HG03097 (cell line): ENCODE measurements around the gene RCBTB2.
A peak's percentile ranks its signal among the peaks of the same experiment; 100 is the strongest.
"Not testable (repeated sequence)": the region's sequence is repeated elsewhere in the genome, so short reads cannot be mapped to it uniquely, and the experiment has no call there.

Source experiments
- ATAC-seq: cut with Tn5 transposase; IDR thresholded peaks from one replicate; pipeline ENCODE4 v1.9.1; 2021; ENCODE audit not compliant: unreplicated experiment, low FRiP score

Gene RCBTB2

DNA sequence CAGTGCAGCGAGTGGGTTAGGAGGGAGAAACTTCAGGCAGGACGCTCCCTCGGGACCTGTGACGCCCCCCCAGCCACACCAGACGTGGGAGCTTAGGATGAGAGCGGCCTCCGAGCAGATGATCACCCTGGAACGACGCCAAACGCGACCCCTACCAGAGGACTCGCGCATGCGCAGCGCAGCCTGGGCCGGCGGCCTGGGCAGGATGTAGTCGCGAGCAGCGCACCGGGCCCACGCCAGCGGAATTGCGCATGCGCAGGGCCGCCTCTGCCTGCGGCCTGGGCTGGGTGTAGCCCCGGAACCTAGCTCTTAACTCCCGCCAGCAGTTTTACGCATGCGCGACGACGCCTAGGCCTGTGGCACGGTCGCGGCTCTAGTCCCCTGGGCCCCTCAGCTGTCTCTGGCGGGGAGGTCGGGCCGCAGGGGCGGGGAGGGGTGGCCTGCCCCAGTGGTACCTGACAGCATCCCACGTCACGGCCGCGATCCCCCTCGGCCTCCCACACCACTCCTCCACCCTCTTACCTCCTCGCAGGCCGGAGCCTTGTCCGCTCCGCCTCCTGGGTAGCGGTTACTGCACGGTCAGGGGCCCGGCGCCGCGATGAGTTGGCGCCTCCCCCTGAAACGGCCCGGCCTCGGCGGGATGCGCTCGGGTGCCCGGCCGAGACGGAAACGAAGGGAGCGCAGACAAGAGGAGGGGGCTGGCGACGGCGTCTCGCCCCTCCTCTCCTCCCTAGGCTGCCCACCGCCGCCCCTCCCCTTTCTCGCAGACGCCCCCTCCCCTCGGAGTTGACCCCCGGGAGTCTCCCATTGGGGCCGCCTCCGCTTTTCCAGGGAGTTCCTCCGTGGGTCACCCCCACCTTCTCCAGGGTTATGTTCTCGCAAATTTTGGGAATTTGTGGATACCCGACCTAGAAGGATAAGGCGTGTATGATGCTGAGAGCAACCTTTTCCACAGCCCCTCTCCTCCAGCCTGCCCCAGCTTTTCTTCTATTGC, at the start of gene RCBTB2:
Gene RCBTB2, minus strand, starts transcription at position 575 of the 994 bp plus-strand sequence. CDS start 11,141 bp downstream, outside the sequence.
- peak; percentile 79 for ATAC-seq

DNA sequence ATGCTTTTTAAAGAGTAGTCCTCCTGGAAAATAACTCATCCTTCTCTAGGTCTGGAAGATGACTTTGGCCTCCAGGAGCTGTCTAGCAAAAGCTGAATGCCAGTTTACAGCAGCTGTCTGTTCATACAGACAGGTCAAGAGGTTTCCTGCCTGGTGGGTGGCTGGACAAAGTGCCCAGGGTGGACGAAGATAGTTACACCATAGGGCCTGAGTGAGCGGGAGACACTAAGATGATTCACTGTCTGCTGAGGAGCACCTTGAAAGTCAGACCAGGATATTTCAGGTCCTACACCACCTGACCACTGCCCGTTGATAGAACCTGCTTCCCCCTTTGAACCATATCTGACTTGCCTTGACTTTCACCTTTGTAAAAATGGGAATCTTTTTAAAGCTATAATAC, 49.2 kb upstream of the RCBTB2 start:
- ATAC-seq = no peak

DNA sequence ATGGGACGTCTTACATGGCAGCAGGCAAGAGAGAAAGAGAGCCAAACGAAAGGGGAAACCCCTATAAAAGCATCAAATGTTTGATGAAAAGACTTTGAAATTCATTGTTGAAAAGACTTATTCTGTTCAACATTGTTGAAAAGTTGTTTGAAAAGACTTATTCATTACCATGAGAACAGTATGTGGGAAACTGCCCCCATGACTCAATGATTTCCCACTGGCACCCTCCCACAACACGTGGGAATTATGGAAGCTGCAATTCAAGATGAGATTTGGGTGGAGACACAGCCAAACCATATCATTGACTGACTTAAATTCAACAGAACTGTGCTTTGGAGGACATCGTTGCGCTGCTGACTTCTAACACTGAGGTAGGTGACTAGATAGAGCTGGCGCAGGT, 48.0 kb upstream of the RCBTB2 start:
- no peak for ATAC-seq

DNA sequence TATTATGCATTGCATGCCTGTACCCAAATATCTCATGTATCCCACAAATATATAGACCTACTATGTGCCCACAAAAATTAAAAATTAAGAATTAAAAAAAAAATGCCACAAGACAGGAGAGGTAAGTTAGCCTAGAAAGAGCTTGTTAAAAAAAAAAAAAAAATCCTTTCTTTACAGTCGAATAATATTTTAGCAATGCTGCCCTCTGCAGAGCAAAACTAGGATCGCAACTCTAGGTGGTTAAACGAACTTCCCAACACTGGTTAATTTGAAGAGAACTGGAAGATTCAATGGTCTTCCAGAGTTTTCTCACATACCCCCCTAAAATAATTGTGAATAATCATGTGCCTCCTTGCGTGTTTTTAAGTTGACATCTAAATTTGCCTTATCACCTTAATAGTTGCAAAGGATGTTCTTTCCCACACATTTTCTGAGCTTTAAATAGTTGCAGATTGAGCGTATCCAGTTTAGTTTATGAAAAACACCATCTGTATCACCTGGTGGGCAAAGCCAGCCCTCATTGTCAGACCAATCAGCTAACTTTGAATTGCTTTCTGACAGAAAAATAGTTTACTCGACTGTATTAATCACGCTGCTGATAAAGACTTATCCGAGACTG, 47.4 kb upstream of the RCBTB2 start:
- no peak for ATAC-seq

- ATAC-seq = not testable (repeated sequence)
These were observed 47.0 kb upstream of the RCBTB2 start for GRCh38 chr13:48579919-48580180.

- peak; percentile 61 for ATAC-seq
These were observed 46.5 kb upstream of the RCBTB2 start for GRCh38 chr13:48579165-48579918.

- ATAC-seq = peak; percentile 32
These were observed 45.8 kb upstream of the RCBTB2 start for GRCh38 chr13:48578516-48579164.

DNA sequence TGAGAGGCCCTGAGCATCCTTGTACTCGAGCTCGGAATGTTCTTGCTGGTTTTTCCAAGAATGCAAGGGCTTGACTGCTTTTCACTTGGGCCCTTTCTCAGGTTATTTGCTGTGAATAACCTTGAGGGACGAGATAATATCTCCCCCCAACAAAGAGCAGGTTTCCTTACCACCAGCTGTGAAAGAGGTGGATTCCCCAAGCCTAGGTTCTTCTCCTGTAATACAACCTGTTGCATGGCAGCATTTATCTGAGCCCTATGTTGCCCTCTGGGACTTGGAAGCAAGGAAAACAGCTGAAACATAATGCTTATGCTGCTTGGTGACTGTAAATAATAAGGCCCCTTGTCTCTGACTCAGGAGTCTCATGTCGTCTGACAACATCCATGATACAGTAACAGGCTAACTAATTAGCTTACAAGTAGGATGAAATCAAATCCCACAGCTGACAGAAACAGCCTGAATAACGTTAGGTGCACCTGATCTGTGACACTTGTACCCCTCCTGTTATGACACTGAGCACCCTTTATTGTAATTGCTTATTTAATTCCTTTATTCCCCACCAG, 43.6 kb upstream of the RCBTB2 start:
- ATAC-seq = no peak

GRCh38 chr13:48575031-48575430, 42.2 kb upstream of the RCBTB2 start:
- no peak for ATAC-seq

GRCh38 chr13:48574041-48574796, 41.3 kb upstream of the RCBTB2 start:
- no peak for ATAC-seq

DNA sequence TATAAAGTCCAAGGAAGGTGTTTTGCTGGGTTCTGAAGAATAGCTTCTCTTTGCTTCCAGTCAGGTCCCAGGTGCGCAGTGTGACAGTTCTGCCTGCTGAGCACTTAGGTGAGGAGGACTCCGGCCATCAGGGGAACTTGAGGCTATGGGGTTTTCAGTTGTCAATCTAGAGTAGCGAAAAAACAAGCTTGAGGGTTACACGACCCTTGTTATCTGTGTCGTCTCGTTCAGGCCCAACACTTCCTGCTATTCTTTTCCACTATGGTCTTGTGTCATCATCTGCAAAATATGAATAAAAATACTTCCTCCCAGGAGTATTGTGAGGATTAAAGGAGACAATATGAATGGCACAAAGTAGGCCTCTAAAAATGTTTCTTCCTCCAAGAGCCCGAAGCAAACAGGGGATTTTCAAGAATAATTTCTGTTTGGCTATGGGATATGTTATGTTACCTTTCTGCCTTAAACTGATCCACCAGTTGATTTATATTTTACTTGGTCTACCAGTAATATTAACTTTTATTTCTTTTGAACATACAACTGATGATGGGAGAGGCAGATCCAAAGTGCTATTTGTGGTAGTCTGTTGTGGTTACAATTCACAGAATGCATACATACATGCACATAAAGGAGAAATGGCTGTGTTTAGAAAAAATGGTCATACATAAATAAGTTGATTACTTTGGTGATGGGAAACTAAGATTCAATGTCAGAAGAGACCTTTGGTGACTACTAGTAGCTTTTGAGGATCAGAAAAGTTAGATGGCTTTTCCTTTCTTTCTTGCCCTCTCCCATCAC, 40.5 kb upstream of the RCBTB2 start:
- no peak for ATAC-seq

DNA sequence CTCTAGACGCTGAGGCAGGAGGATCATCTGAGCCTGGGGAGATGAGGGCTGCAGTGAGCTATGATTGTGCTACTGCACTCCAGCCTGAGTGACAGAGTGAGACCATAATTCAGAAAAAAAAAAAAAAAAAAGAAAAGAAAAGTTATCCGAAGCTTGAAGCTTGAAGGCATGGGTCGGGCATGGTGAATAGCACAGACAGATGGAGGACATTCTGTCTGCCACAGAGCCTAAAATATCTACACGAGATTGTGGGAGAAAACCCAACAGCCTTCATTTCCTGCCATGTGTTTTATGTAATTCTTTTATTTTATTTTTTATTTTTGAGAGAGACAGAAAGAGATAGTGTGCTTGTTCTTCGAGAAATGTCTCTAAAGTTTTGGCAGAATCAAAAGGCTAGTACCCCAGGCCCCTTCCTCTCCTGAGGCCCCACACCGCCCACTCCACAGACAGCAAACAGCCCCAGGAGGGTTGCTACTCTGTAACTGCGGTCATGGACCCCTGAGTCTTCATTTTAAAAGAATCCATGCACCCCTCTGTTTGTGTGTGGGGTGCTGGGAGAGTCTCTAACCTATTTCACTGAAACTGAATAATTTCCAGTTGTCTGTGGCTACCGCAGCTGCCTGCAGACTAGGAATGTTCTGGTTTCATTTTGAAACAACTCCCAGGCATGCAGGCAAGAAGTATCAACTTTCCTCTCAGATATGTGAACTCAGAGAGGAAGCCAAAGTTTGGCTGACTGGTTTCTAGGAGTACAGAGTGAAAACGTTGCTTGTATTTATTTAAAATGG, 38.4 kb upstream of the RCBTB2 start:
- no peak for ATAC-seq

- no peak for ATAC-seq
These were observed 37.4 kb upstream of the RCBTB2 start for GRCh38 chr13:48570216-48570828.

DNA sequence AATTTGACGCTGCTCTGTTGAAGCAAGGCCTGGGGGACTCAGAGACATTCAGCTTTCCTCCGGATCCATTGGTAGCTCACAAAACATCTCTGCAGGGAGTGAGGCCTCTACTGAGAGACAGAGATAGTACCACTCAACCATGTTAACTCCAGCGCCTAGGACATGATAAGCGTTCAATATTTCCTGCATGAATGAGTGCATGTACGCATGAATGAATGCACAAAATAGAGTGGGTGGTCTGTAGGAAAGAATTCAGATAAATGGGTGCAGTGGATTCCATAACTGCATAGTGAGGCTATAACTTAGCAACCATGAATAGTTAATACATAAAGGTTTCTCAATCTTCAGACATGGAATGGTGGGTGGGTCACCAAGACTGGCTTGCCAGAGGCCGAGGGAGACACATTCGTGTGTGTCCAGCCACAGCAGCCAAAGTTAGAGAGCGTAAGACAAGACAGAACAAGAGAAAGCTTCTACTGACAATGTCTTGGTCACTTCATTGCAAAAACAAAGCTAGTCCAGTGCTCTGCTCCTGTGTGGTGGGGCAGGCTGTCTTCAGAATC, 36.3 kb upstream of the RCBTB2 start:
- ATAC-seq = no peak

- no peak for ATAC-seq
These were observed 35.7 kb upstream of the RCBTB2 start for GRCh38 chr13:48568370-48569103.

DNA sequence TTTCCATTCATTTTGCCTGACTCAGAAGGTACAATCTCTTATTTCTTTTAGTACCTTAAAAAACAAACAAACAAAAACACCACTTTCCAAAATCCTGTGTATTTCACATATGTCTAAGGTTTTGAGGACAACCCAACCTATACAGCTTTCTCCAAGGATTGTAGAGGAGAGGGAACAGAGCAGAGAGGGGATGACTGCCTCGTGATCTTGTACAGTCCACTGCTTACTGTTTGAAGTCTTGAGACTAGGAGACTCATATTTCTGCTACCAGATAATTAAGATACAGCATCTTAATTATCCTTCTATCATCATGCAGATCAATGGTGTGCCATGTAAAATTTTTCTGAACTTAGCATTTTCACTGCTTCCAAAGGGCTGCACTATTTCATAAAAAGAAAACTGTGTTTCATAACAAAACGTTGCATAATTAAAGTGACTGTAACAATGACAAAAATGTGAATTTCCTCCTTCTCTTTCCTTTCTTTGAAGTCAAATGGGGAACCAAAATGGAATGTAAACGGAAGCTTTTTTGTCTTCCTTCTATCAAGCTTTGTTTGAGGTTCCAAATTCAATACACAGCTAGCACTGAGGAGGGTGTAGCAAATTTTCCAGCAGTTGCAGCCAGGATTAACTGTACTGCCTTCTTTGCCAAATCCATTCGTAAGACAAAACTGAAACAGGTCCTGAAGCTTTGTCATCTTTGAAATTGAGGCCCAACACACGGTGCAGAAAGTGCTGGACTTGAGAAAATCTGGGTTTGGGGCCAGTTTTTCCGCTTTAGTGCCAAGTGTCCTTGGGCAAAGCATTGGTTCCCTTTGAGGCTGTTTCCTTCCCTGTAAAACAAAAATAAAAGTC, 34.9 kb upstream of the RCBTB2 start:
- ATAC-seq = no peak
